HG03064 (cell line): ENCODE data around the gene DHRS7B.
"Not testable (repeated sequence)": the region's sequence is repeated elsewhere in the genome, so short reads cannot be mapped to it uniquely, and the experiment has no call there.

ENCODE experiments used
- ATAC-seq: cut with Tn5 transposase; IDR thresholded peaks from one replicate; pipeline ENCODE4 v1.9.1; 2021; ENCODE audit warnings: low read depth; ENCODE audit not compliant: unreplicated experiment

Gene DHRS7B

DNA sequence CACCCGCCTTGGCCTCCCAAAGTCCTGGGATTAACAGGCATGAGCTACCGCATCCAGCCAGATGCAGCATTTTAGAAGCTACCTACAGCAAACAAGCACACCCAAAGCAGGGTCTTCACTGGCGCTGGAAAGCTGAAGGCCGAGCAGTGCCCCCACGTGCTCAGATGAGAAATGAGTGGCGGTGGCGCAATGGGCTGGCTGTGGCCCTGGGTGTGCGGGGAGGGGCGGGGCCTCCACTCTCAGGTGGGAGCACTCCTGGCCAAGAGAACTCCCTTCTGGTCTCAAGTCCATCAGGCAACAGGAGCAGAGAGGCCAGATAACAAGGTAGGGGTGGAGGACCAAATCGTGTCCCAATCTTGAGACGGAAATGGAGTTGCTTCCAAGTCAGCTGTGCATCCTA lies 75.1 kb downstream of the DHRS7B start:
- no peak for ATAC-seq

DNA sequence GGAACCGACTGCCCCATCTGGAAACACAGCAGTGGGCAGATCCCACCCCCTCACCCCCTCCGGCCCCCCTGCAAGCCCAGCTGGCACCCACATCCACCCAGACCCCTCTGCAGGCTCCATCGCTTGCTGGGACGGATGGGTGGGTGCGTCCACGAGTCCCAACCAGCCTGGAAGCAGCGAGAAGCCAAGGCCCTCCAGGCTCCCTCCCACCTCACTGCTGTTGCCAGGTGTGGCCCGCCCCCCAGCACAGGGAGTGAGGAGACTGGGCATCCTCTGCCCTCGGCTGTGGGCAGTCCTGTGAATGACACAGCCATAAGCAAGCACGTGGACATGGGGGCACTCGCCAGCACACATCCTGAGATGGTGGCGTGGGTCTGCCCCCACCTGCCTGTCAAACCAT lies 75.7 kb downstream of the DHRS7B start:
- ATAC-seq = no peak

DNA sequence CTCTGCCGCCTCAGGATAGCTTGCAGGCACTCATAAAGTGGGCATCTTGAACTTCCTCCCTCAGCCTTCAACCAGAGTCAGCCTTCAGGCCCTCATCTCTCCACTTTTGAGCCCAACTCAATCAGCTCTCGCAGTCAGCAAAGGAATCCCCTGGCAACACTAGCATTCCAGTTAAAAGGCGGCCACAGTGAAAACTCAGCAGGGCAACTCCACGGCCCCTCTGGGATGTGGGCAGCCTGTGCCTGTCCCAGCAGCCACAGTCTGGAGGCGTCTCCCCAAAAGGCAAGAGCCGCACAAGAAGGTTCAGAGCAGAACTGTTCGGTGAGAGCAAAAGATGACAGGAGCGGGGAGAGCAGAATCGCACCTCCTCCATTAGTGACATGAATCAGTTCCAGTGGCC lies 78.2 kb downstream of the DHRS7B start:
- ATAC-seq = no peak

DNA sequence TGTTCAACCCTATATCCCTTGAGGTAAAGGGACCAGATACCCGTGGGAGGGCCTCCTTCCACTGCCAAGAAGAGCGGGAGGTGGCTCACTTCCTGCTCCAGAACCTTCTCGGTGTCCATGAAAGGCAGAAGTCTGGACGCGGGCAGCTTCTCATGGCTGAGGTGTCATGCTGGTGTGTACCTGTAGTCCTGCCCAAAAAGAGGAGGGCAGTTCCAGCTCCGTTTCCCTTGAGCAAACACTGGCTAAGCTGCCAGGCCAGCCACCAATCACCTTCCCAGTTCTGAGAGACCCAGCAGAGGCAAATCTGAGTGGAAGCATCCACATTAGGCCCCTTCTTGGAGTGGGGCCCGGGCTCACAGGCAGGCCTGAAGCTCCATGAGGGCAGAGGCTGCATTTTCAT lies 81.6 kb downstream of the DHRS7B start:
- ATAC-seq = no peak

DNA sequence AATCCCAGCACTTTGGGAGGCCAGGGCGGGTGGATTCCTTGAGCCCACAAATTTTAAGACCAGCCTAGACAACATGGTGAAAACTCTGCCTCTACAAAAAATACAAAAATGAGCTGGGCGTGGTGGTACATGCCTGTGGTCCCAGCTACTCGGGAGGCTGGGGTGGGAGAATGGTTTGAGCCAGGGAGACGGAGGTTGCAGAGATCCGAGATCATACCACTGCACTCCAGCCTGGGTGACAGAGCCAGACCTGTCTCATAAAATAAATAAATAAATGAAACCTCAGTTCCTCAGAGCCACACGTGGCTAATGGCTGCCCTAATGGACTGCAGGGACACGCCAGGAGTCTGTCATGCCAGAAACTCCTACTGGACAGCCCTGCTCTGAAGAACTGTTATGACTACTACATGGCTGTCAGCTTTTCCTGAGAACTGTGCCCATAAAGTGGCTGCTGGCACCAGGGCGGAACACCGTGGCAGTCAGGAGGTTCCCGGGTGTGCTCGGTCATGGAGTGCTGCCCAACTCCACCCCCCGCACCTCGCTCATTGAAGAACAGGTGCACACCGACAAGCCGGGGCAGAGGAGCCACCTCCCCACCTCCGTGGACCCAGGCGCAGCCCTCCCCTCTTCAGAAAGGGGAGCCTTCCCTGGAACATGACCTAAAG lies 82.9 kb downstream of the DHRS7B start:
- no peak for ATAC-seq

DNA sequence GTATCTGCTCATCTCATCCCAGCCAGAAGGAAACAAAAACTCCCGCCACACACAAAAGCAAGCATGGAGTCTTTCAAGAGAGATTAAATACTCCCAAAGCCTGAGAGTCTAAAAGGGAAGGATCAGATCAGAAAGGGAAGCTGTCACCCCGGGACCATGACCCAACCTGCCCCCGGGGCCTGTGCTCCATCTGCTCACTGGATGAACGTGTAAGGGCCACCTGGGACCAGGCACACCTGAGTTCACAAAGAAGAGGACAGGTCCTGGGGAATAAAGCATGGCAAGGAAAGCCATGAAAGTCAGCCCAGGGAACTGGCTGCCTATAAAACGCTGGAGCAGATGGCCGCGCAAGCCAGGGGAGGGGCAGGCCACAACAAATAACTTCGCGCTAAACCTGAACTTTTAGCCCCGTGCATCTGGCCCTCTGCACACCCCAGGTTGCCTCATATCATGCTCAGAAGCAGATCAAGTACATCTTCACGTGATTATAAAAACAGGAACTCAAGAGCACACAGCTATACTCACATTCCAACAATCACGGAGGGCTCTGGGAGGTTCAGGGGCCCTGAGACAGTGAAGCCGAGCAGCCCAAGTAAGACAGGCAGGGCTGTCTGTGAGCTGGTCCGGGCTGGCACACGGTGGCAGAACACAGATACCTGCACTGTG lies 83.8 kb downstream of the DHRS7B start:
- no peak for ATAC-seq

DNA sequence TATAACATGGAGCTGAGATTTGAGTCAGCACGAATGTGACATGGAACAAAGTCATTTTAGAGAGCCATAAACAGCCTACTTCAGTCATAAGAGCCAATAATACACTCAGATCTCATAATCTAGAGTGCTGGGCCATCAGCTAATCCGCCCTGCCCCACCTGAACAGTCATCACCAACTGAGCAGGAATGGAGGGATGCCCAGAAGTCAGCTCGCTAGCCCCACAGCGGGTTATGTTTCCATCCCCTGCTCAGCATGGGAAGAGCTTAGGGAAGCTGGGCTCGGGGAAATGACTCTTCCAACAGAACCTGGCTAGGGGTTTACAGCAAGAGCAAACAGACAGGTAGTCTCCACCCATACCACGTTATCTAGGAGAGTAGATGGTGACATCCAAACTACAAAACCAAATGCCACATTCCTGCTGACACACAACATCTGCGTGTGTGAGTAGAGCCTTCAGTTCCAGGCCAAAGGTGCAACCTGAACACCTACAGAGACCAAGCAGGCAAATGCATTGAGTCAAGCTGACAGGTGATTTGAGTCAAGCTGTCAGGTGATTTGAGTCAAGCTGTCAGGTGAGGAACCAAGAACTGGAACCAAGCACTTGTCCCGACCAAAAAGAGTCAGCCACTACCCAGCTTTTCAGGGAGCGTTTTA lies 85.2 kb downstream of the DHRS7B start:
- ATAC-seq = no peak

DNA sequence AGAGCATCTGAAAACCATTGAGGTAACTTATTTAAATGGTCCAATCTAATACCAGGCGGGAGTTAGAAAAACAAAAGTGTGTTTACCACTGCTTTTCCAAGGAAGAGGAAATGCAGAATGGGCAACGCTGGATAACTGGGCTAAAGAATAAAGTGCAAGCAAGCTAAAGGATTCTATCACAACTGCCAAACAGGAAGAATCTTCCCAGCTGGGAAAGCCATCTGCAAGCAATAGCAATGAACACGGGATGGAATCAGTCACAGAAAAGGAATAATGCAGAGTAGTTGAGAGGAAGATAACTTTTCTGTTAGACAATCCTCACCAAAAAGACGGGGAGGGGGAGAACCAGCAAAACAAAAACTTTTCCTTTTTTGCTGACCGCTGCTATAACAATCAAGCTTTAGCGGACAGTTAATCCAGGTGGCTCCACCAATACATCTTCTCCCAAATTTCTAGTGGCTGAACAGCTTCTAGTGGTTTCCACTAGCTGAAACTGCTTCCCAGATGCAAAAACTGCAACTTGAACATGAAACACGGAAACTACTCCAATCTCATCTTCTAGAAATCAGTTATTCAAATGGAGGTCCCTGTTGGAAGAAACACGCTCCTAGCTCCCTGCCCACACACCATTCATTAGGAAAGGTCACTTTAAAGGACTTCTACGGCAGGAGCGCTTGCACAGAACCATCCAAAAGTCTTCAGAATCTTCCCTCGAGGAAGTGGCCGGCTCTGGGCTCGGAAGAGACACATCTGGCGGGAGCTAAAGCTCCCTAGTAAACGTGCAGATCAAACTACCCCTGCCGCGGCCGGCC lies 86.3 kb downstream of the DHRS7B start:
- no peak for ATAC-seq

DNA sequence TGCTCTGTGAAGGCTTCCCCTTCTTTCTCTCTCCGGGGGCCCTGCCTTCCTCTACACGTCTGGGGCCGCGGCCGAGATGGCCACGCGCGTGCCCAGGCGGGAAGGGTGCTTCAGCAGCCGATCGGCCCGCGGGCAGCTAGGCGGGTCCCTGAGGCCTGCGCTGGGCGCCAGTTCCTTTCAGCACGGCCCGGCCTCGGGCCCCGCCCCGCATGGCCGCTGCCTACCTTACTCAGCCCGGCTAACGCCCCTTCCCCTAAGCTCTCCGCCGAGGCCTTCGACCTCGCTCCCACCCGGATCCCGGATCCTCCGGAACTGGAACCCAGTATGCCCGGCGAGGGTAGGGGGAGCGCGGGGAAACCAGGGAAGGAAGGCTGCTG lies 86.9 kb downstream of the DHRS7B start:
- ATAC-seq = peak; percentile 20

DNA sequence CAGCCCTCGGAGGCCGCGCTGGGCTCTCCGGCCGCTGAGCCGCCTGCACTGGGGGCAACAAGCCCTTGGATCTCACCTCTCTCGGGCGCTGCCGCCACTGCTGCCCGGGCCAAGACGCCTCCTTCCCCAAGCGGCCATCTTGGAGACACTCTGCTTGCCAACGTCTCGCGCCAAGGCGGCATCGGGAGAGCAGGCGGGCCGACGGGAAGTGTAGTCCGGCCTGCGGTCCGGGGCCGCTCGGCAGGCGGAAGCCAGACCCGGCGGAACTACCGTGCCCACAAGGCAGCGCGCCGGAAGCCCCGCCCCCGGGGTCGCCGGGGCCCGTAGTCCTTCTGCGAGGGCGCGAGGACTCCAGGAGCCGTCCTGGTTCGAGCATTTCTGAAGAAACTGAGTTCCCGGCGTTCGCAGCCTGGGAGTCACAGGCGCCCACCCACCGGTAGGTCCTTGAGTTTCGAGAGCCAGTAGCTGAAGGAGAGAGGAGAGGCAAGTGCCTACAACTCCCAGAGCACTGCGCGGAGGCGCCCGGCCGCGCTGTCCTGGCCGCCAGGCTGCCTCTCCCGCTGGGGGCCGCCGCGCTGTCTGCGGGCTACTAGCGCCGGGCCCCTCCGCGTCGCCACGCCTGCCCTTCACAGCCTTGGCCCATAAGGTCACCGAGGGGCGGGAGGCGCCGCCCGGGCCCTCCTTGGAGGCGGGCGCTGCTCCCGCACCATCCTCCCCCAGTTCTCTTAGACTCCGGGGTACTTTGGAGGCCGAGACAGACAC lies 87.4 kb downstream of the DHRS7B start, which contains the start of gene TMEM11:
TMEM11 (minus strand) TSS at position 147 of the 762 bp plus-strand sequence; CDS start at position 138, 9 bp downstream.
- peak; percentile 80 for ATAC-seq

DNA sequence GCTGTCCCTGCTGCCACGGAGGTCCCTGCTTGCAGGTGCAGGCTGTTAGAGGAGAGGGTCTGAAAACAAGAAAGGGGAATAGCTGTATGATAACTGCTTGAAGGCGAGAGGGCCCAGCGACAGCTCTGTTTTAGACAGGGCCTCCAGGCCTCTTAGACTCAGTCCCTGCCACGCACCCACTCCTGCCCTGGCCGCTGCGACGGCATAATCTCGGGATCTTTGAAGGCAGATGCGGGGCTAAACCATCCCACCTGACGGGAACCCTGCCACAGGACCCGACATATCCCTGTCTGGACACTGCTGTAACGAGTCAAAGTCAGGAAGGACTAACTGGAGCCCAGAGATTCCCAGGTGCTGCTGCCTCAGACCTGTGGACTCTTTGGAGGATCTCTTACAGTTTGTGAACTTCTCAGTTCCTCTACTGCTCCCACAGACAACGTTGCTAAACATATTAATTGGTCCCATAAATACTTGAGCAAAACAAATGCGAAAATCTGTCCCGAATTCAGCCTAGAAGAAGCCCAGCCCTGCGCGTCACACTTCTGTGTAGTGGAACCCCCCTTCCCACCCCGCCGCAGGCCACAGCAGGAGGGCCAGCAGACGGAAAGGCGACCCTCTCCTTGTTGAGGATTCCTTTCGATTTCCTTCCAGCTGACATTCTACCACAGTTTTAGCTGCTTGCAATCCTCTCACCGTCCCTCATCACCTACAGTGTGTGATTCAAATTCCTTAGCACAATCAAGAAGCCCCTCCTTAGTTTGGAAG lies 88.2 kb downstream of the DHRS7B start:
- peak; percentile 9 for ATAC-seq

DNA sequence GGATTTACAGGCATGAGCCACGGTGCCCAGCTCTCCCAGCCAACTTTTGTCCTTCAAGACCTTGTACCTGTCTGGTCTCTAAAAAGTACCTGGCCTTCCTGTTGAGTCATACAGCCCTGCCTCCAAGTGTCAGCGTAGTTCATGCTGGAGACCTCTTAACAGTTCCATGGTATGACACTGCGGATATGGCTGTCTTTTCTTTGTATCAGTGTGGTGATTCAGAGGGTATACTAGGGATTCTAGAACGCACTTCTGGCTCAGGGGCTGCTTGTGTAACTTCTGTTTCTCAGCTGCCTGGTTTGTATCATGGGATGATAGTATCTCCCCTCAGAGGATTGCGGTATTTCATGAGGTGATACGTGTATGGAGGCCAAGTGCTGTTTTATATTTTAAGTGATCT lies 89.2 kb downstream of the DHRS7B start:
- no peak for ATAC-seq

DNA sequence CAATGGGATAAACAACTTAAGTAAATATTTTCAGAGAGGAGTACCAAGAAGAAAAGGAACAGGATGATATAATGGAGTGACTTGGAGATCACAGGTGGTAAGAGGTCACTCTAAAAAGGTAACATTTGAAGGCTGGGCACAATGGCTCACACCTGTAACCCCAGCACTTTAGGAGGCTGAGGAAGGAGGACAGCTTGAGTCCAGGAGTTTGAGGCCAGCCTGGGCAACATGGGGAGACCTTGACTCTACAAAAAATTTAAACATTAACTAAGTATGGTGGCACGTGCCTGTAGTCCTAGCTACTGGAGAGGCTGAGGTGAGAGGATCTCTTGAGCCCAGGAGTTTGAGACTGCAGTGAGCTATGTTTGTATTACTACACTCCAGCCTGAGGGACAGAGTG lies 90.6 kb downstream of the DHRS7B start:
- ATAC-seq = no peak

DNA sequence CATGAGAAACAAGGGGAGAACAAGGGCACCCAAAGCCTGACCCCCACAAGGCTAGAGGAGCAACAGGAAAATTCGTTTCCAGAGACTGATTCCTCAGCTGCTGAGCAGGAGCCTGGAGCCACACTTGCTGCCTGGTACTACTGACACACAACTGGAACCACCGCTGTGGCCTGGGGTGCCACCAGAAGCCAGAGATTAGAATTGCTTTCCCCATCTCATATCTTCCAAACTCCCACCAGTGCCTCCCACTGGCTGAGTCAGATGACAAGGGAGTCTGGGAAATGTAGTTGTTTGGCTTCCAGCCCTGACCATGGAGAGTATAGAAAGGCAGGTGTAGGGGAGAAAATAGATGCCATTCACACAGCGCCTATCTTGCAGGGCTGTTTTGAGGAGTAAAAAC lies 91.3 kb downstream of the DHRS7B start:
- ATAC-seq = no peak

DNA sequence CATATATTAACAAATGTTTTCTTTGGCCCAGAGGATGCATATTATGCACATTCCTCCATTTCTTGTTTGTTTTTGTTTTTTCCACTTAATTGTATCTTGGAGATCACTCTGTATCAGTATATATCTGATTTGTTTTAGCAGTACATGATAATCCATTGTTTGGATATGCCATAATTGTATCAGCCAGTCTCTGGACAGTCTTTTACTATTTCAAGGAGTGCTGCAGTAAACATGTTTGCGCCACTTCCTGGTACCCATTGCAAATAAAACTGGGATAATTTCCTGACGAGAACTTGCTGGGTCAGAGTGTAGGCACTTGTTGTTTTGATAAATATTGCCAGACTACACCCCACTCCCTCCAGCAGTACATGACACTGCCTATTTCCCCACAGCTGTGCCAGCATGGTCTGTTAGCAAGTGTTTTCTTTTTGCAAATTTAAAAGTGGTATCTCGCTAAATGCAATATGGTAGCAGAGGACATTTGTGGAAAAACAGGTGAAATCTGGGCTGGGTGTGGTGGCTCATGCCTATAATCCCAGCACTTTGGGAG lies 92.1 kb downstream of the DHRS7B start:
- ATAC-seq = no peak

DNA sequence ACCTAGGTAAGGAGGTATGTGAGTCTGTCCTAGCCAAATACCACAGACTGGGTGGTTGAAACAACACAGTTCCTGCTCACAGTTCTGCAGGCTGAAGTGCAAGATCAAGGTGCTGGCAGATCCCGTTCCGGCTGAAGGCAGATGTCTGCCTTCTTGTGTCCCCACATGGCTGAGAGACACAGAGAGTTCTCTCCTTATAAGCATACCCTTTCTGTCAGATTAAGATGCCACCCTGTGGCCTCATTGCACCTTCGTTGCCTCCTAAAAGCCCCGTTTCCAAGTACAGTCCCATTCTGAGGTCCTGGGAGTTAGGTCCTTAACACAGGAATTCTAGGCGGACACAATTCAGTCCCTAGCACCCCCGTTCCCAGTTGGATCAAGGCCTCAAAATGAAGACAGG lies 96.3 kb downstream of the DHRS7B start:
- ATAC-seq = no peak

DNA sequence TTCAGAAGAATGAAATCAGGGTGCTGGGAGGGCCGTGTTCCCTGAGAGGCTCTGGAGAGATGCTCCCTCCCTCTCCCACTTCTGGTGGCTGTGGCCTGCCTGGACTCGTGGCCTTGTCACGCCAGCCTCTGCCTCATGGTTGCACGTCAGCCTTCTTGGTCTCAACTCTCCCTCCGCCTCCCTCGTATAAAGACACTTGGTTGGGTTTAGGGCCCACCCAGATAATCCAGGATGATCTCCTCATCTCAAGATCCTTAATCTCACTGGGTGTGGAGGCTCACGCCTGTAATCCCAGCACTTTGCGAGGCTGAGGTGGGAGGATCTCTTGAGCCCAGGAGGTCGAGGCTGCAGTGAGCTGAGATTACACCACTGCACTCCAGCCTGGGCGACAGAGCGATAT lies 100.5 kb downstream of the DHRS7B start:
- ATAC-seq = not testable (repeated sequence)

DNA sequence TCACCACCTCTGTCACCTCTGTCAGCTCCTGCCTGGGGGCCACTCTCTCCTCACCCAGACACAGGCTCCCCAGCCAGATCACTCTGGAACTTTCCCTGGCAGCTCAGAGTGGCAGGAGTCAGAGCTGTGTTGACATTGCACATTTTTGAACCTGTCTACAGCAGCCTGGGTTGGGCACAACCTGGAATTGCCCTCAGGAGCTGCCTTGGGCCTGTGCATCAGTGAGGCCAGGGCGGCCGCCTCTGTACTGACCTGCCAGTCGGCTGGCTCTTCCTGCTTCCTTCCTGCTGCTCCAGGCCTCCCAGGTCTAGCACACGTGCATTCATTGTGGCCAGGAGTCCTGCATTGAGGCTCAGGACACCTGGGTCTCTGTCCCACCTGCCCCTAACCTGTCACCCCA lies 101.3 kb downstream of the DHRS7B start:
- no peak for ATAC-seq

DNA sequence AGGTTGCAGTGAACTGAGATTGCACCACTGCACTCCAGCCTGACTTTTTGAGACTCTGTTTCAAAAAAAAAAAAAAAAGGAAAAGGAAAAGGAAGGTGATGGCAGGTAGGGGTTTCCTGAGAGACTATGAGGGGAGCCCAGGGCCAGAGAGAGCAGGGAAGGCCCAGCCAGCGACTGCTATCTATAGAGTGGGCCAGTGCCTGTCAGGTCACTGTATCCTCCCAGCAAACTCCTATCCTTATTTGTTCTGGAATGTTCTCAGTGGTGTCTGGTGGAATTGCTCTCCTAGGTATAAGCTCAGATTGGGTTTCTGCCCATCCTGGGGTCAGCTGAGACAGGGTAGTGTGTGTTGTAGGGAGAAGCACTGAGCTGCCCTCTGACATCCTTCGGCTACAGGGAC lies 102.1 kb downstream of the DHRS7B start:
- no peak for ATAC-seq
